GM19240 (cell line): ENCODE data around the gene PRCD.
"Not testable (repeated sequence)": the region's sequence is repeated elsewhere in the genome, so short reads cannot be mapped to it uniquely, and the experiment has no call there.

Source experiments
- DNase-seq: peaks from one replicate; pipeline ENCODE4 v3.0.0; 2011; ENCODE audit warnings: low spot score; ENCODE audit not compliant: insufficient read length

Gene PRCD

GRCh38 chr17:76504117-76504516 is 35.7 kb upstream of the PRCD start:
- DNase-seq, result no peak

- DNase-seq, result peak; percentile 77
Measured at GRCh38 chr17:76506408-76507345, 33.2 kb upstream of the PRCD start.

- not testable (repeated sequence) for DNase-seq
Measured at GRCh38 chr17:76508472-76509063, 31.3 kb upstream of the PRCD start.

GRCh38 chr17:76510831-76511244 is 29.0 kb upstream of the PRCD start:
- DNase-seq, result no peak

- no peak for DNase-seq
Measured at GRCh38 chr17:76511668-76512365, 28.0 kb upstream of the PRCD start.

- DNase-seq, result no peak
Measured at GRCh38 chr17:76512366-76513305, 27.2 kb upstream of the PRCD start.

- DNase-seq, result no peak
Measured at GRCh38 chr17:76513306-76513692, 26.5 kb upstream of the PRCD start.

- DNase-seq, result not testable (repeated sequence)
Measured at GRCh38 chr17:76514355-76514754, 25.5 kb upstream of the PRCD start.

GRCh38 chr17:76515274-76515949 is 24.4 kb upstream of the PRCD start:
- DNase-seq, result no peak

GRCh38 chr17:76517638-76518038 is 22.2 kb upstream of the PRCD start:
- DNase-seq, result no peak

- DNase-seq, result no peak
Measured at GRCh38 chr17:76519048-76519966, 20.5 kb upstream of the PRCD start.

GRCh38 chr17:76521262-76521661 is 18.6 kb upstream of the PRCD start:
- DNase-seq, result no peak

GRCh38 chr17:76521683-76522082 is 18.2 kb upstream of the PRCD start:
- DNase-seq, result not testable (repeated sequence)

- peak; percentile 73 for DNase-seq
Measured at GRCh38 chr17:76523084-76524037, 16.5 kb upstream of the PRCD start.

GRCh38 chr17:76524598-76525512 is 15.0 kb upstream of the PRCD start:
- DNase-seq, result no peak

- not testable (repeated sequence) for DNase-seq
Measured at GRCh38 chr17:76525513-76525833, 14.4 kb upstream of the PRCD start.

GRCh38 chr17:76527016-76527415 is 12.8 kb upstream of the PRCD start:
- DNase-seq, result not testable (repeated sequence)
